Naive thymus-derived CD4-positive, alpha-beta T cell (primary cell): Measurements from ENCODE around the gene OSBPL1A. TPM values are rescaled to one million over a fixed set of nuclear protein-coding genes. Genes with fewer than 3 reads are reported as not detected.

ENCODE experiments used
- ATAC-seq: fragments of 150-1000 bp; cut with Tn5 transposase; 2 replicates; pipeline ENCODE4 v1.10.0; 2021; ENCODE audit warnings: mild to moderate bottlenecking, moderate library complexity
- CTCF ChIA-PET: fragments of 350-600 bp; sonication (Branson Sonifier 250); formaldehyde crosslinking; loops from one replicate; lab custom pipeline; 2021; ENCODE audit warnings: antibody characterized with exemption; lab: Charles Lee
- POLR2A ChIA-PET: fragments of 350-600 bp; sonication (Branson Sonifier 250); formaldehyde crosslinking; loops from one replicate; lab custom pipeline; 2021; ENCODE audit warnings: antibody characterized with exemption, inconsistent platforms; lab: Charles Lee
- DNase-seq, 9 donors: peaks; one replicate each; pipeline versions ENCODE4 v3.0.0 to v3.0.0-alpha.2; 2020 to 2022; ENCODE audit warnings: mixed read lengths in 1 of 9
- H3K27ac ChIP-seq: one replicate; pipeline ENCODE4 v1.7.0; 2013; ENCODE audit warnings: mild to moderate bottlenecking, low read depth, low read length, moderate library complexity
- H3K27me3 ChIP-seq, 2 donors: one replicate each; pipeline ENCODE4 v1.7.0; 2013; ENCODE audit warnings: low read length in 2 of 2, mild to moderate bottlenecking in 2 of 2, moderate library complexity in 2 of 2; ENCODE audit not compliant: control insufficient read depth in 2 of 2, insufficient read depth in 2 of 2
- H3K36me3 ChIP-seq, 3 experiments: 1 replicate in 2 of 3; 2 replicates in 1 of 3; pipeline ENCODE4 v1.7.0; 2013; ENCODE audit warnings: low read length in 3 of 3, mild to moderate bottlenecking in 3 of 3, moderate library complexity in 1 of 3; ENCODE audit not compliant: insufficient read depth in 3 of 3, control insufficient read depth in 2 of 3
- H3K4me1 ChIP-seq, 2 donors: one replicate each; pipeline ENCODE4 v1.7.0; 2013; ENCODE audit warnings: low read length in 2 of 2, mild to moderate bottlenecking in 2 of 2, moderate library complexity in 1 of 2; ENCODE audit not compliant: control insufficient read depth in 2 of 2, insufficient read depth in 2 of 2
- H3K4me3 ChIP-seq: 2 replicates; pipeline ENCODE4 v1.7.0; 2013; ENCODE audit warnings: mild to moderate bottlenecking, low read length
- H3K9me3 ChIP-seq, 3 experiments: 1 replicate in 2 of 3; 2 replicates in 1 of 3; pipeline ENCODE4 v1.7.0; 2013; ENCODE audit warnings: low read length in 3 of 3; ENCODE audit not compliant: control insufficient read depth in 2 of 3
- H3K27ac Mint-ChIP-seq, 9 donors: one replicate each; pipeline ENCODE4 v1.8.0; 2020 to 2022; ENCODE audit warnings: mixed read lengths in 9 of 9, mild to moderate bottlenecking in 8 of 9, moderate library complexity in 5 of 9, inconsistent platforms in 2 of 9
- H3K27me3 Mint-ChIP-seq, 5 donors: one replicate each; pipeline ENCODE4 v1.8.0; 2021 to 2022; ENCODE audit warnings: mixed read lengths in 5 of 5, mild to moderate bottlenecking in 1 of 5
- H3K36me3 Mint-ChIP-seq, 5 donors: one replicate each; pipeline ENCODE4 v1.8.0; 2020 to 2022; ENCODE audit warnings: mixed read lengths in 5 of 5, mild to moderate bottlenecking in 3 of 5, inconsistent platforms in 1 of 5
- H3K4me1 Mint-ChIP-seq, 7 donors: one replicate each; pipeline ENCODE4 v1.8.0; 2020 to 2022; ENCODE audit warnings: mixed read lengths in 7 of 7, mild to moderate bottlenecking in 3 of 7, inconsistent platforms in 1 of 7
- H3K4me3 Mint-ChIP-seq, 10 donors: one replicate each; pipeline ENCODE4 v1.8.0; 2020 to 2022; ENCODE audit warnings: mild to moderate bottlenecking in 10 of 10, mixed read lengths in 10 of 10, moderate library complexity in 6 of 10, inconsistent platforms in 2 of 10
- H3K9me3 Mint-ChIP-seq, 11 donors: one replicate each; pipeline ENCODE4 v1.8.0; 2020 to 2022; ENCODE audit warnings: mixed read lengths in 11 of 11, mild to moderate bottlenecking in 4 of 11, inconsistent platforms in 1 of 11, moderate library complexity in 1 of 11
- intact Hi-C, 2 donors: fragments of 100-400 bp; cut with micrococcal nuclease; formaldehyde crosslinking; loops; one replicate each; pipeline ENCODE4 v1.15.1; 2023
- polyA plus RNA-seq, 2 donors: library from polyadenylated mRNA; unstranded; fragments of 300-500 nt; fragmentation: Illumina TruSeq; gene quantifications; one replicate each; pipeline ENCODE4 v1.2.3, GENCODE V29; 2021
- total RNA-seq, 6 experiments: library from RNA in 5 of 6; stranded (reverse) in 5 of 6; gene quantifications; 1 replicate in 5 of 6; 2 replicates in 1 of 6; pipeline ENCODE4 v1.2.3 and lab custom pipeline; 2021 to 2026

The OSBPL1A gene
- total and polyA plus RNA-seq, 7 experiments from 2014 or later = 1.8 to 7.7 (median 3.9) TPM

DNA sequence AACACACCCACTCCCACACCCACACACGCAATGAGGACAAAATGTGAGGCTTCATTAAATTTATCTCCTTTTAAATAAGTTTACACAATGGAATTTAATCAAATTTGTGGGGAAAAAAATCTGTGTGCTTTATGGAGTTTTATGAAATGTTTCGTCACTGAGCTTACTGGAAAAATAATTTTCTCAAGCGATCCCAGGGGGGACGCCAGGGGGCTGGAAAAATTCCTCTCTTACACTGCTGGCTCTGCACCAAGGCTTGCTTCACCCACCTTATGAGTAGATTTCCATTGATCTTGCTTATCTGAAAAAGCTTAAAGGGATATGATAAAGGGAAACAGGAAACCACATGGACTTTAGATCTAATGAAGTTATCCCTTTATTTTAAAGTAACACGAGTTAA, 163.3 kb downstream of the OSBPL1A start:
- CTCF ChIA-PET = no interaction called here
- no peaks in the 10 kb centered on the region for H3K27me3 ChIP-seq
- no peaks in the 10 kb centered on the region for H3K9me3 ChIP-seq

GRCh38 chr18:24232800-24233199, 164.8 kb downstream of the OSBPL1A start:
- ChIA-PET POLR2A (no interaction called here), CTCF (no interaction called here)
- Mint-ChIP-seq H3K4me1 (peaks cover 0 to 3% (median 0%) of the 10 kb centered on the region in 7 donors), H3K4me3 (no peak overlapping the region), H3K27ac (no peak overlapping the region), H3K27me3 (peaks cover 0 to 3% (median 0%) of the 10 kb centered on the region in 5 donors), H3K9me3 (peaks cover 0 to 1% (median 0%) of the 10 kb centered on the region in 11 donors), H3K36me3 (peaks cover 0 to 1% (median 0%) of the 10 kb centered on the region in 5 donors)
- no peak overlapping the region for H3K4me3 ChIP-seq
- no peaks in the 10 kb centered on the region for H3K27me3 ChIP-seq
- no peak overlapping the region for H3K27ac ChIP-seq
- intact Hi-C loops = no loop called here
- no peak for ATAC-seq
- no peaks in the 10 kb centered on the region for H3K9me3 ChIP-seq
- H3K4me1 ChIP-seq = no peaks in the 10 kb centered on the region
- H3K36me3 ChIP-seq = no peaks in the 10 kb centered on the region
- DNase-seq = no peak

More for the DNA sequence above, 163.3 kb downstream of the OSBPL1A start:
- Histone ChIP-seq H3K27ac (no peak overlapping the region), H3K4me3 (no peak overlapping the region), H3K4me1 (no peaks in the 10 kb centered on the region), H3K36me3 (no peaks in the 10 kb centered on the region)
- Mint-ChIP-seq H3K27ac (no peak overlapping the region), H3K4me1 (peaks cover 0 to 3% (median 0%) of the 10 kb centered on the region in 7 donors), H3K4me3 (no peak overlapping the region), H3K27me3 (peaks cover 0 to 3% (median 0%) of the 10 kb centered on the region in 5 donors), H3K9me3 (peaks cover 0 to 1% (median 0%) of the 10 kb centered on the region in 11 donors), H3K36me3 (peaks cover 0 to 8% (median 0%) of the 10 kb centered on the region in 5 donors)
- ATAC-seq = no peak
- intact Hi-C loops = no loop called here
- POLR2A ChIA-PET = no interaction called here
- DNase-seq = no peak

DNA sequence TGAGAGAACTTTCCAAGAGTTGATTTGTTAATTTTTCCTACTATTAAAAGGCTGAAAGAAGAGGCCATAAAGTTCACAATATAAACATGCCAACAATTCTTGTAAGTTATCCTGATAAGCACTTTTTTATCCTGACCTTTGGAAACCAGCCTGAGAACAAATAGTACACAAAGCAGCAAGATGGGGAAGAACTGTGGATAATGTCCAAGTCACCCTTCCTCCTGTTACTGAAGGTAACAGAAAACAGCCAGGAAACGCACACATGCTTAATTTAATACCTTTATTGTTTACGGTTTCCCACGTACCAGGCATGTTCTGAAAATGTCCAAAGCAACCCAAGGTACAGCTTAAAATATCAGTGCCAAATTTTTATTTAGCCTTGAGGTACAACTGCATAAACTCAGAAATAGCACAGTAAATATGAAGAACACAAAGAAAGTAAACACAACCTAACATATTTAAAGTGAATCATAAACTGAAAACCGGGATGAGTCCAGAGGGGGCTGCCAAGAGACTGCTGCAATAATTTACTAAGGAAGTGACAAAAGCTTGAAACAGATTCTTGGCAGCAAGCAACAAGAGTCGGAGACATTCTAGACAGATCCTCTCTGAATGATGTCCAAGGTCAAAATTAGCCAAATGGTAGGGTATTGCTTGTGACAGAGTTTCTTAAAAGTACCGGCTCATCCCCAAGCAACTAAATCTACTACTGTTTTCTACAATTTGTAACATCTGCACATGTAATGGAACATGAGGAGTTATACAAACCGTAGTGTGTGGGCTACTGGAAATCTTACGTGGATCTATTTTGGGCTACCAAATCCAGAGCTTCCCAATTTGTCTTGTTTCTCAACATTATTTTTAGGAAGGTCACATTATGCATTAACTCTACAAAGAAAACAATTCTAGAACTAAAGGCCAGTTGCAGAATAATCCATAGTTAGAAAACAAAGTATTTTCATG, 165.6 kb downstream of the OSBPL1A start:
- H3K4me1 Mint-ChIP-seq = peaks cover 0 to 3% (median 0%) of the 10 kb centered on the region in 7 donors
- H3K27me3 ChIP-seq = no peaks in the 10 kb centered on the region
- H3K4me3 Mint-ChIP-seq = no peak overlapping the region
- H3K27me3 Mint-ChIP-seq = peaks cover 0 to 5% (median 0%) of the 10 kb centered on the region in 5 donors
- no peak overlapping the region for H3K27ac ChIP-seq
- H3K36me3 ChIP-seq = no peaks in the 10 kb centered on the region
- no peak for DNase-seq
- intact Hi-C loops = no loop called here
- no peak overlapping the region for H3K27ac Mint-ChIP-seq
- peaks cover 0 to 3% (median 0%) of the 10 kb centered on the region in 5 donors for H3K36me3 Mint-ChIP-seq
- no peak for ATAC-seq
- POLR2A ChIA-PET = no interaction called here
- H3K9me3 ChIP-seq = no peaks in the 10 kb centered on the region
- CTCF ChIA-PET = no interaction called here
- H3K4me3 ChIP-seq = no peak overlapping the region
- no peaks in the 10 kb centered on the region for H3K4me1 ChIP-seq
- H3K9me3 Mint-ChIP-seq = peaks cover 0 to 1% (median 0%) of the 10 kb centered on the region in 11 donors

- POLR2A ChIA-PET = no interaction called here
- CTCF ChIA-PET = no interaction called here
- intact Hi-C loops = no loop called here
- H3K27ac Mint-ChIP-seq = no peak overlapping the region
- ATAC-seq (no peak), DNase-seq (no peak)
- H3K4me3 Mint-ChIP-seq = no peak overlapping the region
- peaks cover 0 to 3% (median 0%) of the 10 kb centered on the region in 7 donors for H3K4me1 Mint-ChIP-seq
- no peak overlapping the region for H3K27ac ChIP-seq
- peaks cover 0 to 8% (median 5%) of the 10 kb centered on the region in 5 donors for H3K27me3 Mint-ChIP-seq
- H3K36me3 ChIP-seq = no peaks in the 10 kb centered on the region
- H3K4me3 ChIP-seq = no peak overlapping the region
- H3K9me3 Mint-ChIP-seq = peaks cover 0 to 1% (median 0%) of the 10 kb centered on the region in 11 donors
- H3K36me3 Mint-ChIP-seq = peaks cover 0 to 3% (median 0%) of the 10 kb centered on the region in 5 donors
- H3K27me3 ChIP-seq = no peaks in the 10 kb centered on the region
- no peaks in the 10 kb centered on the region for H3K4me1 ChIP-seq
- no peaks in the 10 kb centered on the region for H3K9me3 ChIP-seq
Observed at GRCh38 chr18:24230766-24231165, 166.9 kb downstream of the OSBPL1A start.

GRCh38 chr18:24228667-24229041, 169.0 kb downstream of the OSBPL1A start:
- POLR2A ChIA-PET = no interaction called here
- H3K36me3 Mint-ChIP-seq = peaks cover 0 to 6% (median 0%) of the 10 kb centered on the region in 5 donors

GRCh38 chr18:24227977-24228666, 169.5 kb downstream of the OSBPL1A start:
- Mint-ChIP-seq H3K4me3 (no peak overlapping the region), H3K27me3 (peaks cover 0 to 22% (median 5%) of the 10 kb centered on the region in 5 donors), H3K9me3 (peaks cover 0 to 1% (median 0%) of the 10 kb centered on the region in 11 donors), H3K36me3 (peaks cover 0 to 6% (median 0%) of the 10 kb centered on the region in 5 donors), H3K4me1 (no peaks in the 10 kb centered on the region), H3K27ac (no peak overlapping the region)
- POLR2A ChIA-PET = no interaction called here
- DNase-seq (no peak), ATAC-seq (no peak)
- intact Hi-C loops = no loop called here
- Histone ChIP-seq H3K9me3 (no peaks in the 10 kb centered on the region), H3K4me1 (no peaks in the 10 kb centered on the region), H3K27ac (no peak overlapping the region), H3K27me3 (no peaks in the 10 kb centered on the region), H3K36me3 (no peaks in the 10 kb centered on the region), H3K4me3 (no peak overlapping the region)
- CTCF ChIA-PET = no interaction called here

More at GRCh38 chr18:24228667-24229041, 169.0 kb downstream of the OSBPL1A start:
- Histone ChIP-seq H3K27me3 (no peaks in the 10 kb centered on the region), H3K27ac (no peak overlapping the region), H3K4me3 (no peak overlapping the region), H3K4me1 (no peaks in the 10 kb centered on the region), H3K9me3 (no peaks in the 10 kb centered on the region), H3K36me3 (no peaks in the 10 kb centered on the region)
- DNase-seq = no peak
- CTCF ChIA-PET = no interaction called here
- Mint-ChIP-seq H3K9me3 (peaks cover 0 to 1% (median 0%) of the 10 kb centered on the region in 11 donors), H3K4me3 (no peak overlapping the region), H3K27me3 (peaks cover 0 to 17% (median 6%) of the 10 kb centered on the region in 5 donors), H3K4me1 (no peaks in the 10 kb centered on the region), H3K27ac (no peak overlapping the region)
- ATAC-seq = no peak
- intact Hi-C loops = no loop called here
